ENCODE results near the gene VKORC1.

VKORC1 gene

GRCh38 chr16:31061813-31062440 is 32.7 kb downstream of the VKORC1 start:
- no peak for TF ChIP-seq POLR2A (IDR thresholded peaks at IDR 0.05; ENCODE audit: low read length)
- no peak for TF ChIP-seq GATA1 (IDR thresholded peaks at IDR 0.05; ENCODE audit: low read depth, low read length)
- no peak for DNase-seq

- no peak for TF ChIP-seq GATA1 (IDR thresholded peaks at IDR 0.05; ENCODE audit: low read depth, low read length)
- TF ChIP-seq POLR2A (IDR thresholded peaks at IDR 0.05; ENCODE audit: low read length) = no peak
- no peak for DNase-seq
These were observed 33.3 kb downstream of the VKORC1 start for GRCh38 chr16:31061126-31061812.

GRCh38 chr16:31055613-31056012 is 39.0 kb downstream of the VKORC1 start:
- no peak for DNase-seq
- TF ChIP-seq GATA1 (IDR thresholded peaks at IDR 0.05; ENCODE audit: low read depth, low read length) (no peak), POLR2A (IDR thresholded peaks at IDR 0.05; ENCODE audit: low read length) (no peak)

- TF ChIP-seq POLR2A (IDR thresholded peaks at IDR 0.05; ENCODE audit: low read length) (no peak), GATA1 (IDR thresholded peaks at IDR 0.05; ENCODE audit: low read depth, low read length) (no peak)
- peak in 1 of 2 experiments; percentile 75 for DNase-seq
These were observed 42.5 kb downstream of the VKORC1 start for GRCh38 chr16:31052114-31052513.

GRCh38 chr16:31050280-31051030 is 44.1 kb downstream of the VKORC1 start:
- no peak for DNase-seq
- TF ChIP-seq GATA1 (IDR thresholded peaks at IDR 0.05; ENCODE audit: low read depth, low read length) (no peak), POLR2A (IDR thresholded peaks at IDR 0.05; ENCODE audit: low read length) (no peak)

GRCh38 chr16:31043898-31044481 is 50.6 kb downstream of the VKORC1 start:
- TF ChIP-seq GATA1 (IDR thresholded peaks at IDR 0.05; ENCODE audit: low read depth, low read length) (no peak), POLR2A (IDR thresholded peaks at IDR 0.05; ENCODE audit: low read length) (no peak)
- no peak for DNase-seq

GRCh38 chr16:31043352-31043751 is 51.2 kb downstream of the VKORC1 start:
- DNase-seq = no peak

GRCh38 chr16:31042866-31043265 is 51.7 kb downstream of the VKORC1 start:
- DNase-seq = no peak
- no peak for TF ChIP-seq POLR2A (IDR thresholded peaks at IDR 0.05; ENCODE audit: low read length)

More at GRCh38 chr16:31043352-31043751, 51.2 kb downstream of the VKORC1 start:
- TF ChIP-seq GATA1 (IDR thresholded peaks at IDR 0.05; ENCODE audit: low read depth, low read length) (no peak), POLR2A (IDR thresholded peaks at IDR 0.05; ENCODE audit: low read length) (no peak)

All from erythroblast (primary cell).